Endothelial cell of umbilical vein (primary cell): ENCODE results near the gene TMEM182. TPM values are rescaled to one million over a fixed set of nuclear protein-coding genes. Genes with fewer than 3 reads are reported as not detected.

Experiments used
- BruUV-seq: library from RNA; stranded (reverse); fragments of 400-500 nt; replicated peaks from 2 replicates; lab custom pipeline; 2021; lab: Mats Ljungman, UMichigan
- CTCF ChIA-PET: fragments of 300-600, 350-600 bp; sonication (Branson Sonifier 250); formaldehyde crosslinking; loops from one replicate; lab custom pipeline; 2021; ENCODE audit warnings: antibody characterized with exemption, inconsistent platforms; lab: Charles Lee
- POLR2A ChIA-PET: fragments of 300-600, 350-600 bp; sonication (Branson Sonifier 250); formaldehyde crosslinking; loops from one replicate; lab custom pipeline; 2021; ENCODE audit warnings: antibody characterized with exemption, inconsistent platforms; lab: Charles Lee
- DNase-seq: peaks from one replicate; pipeline ENCODE4 v3.0.0-alpha.2; 2011; ENCODE audit warnings: low read depth, low spot score
- FAIRE-seq: peaks from 2 replicates; lab custom pipeline; 2011; peaks lifted over from hg19 to GRCh38; lab: Jason Lieb, UNC
- H2AFZ ChIP-seq: 2 replicates; pipeline ENCODE4 v1.6.0; 2012; ENCODE audit warnings: low read depth, low read length, control low read depth, inconsistent platforms
- H3K27ac ChIP-seq: 2 replicates; pipeline ENCODE4 v1.5.1; 2011; ENCODE audit warnings: low read depth, mild to moderate bottlenecking, control low read depth, low read length, moderate library complexity; ENCODE audit not compliant: insufficient read depth
- H3K27me3 ChIP-seq, 2 experiments: 2 replicates each; pipeline versions ENCODE4 v1.6.0 to v1.6.1; 2011; ENCODE audit warnings: low read length in 2 of 2, mixed read lengths in 1 of 2; ENCODE audit not compliant: control insufficient read depth in 2 of 2, insufficient read depth in 2 of 2
- H3K36me3 ChIP-seq, 2 experiments: 2 replicates in 1 of 2; 3 replicates in 1 of 2; pipeline ENCODE4 v1.5.1; 2011; ENCODE audit warnings: low read length in 2 of 2, mild to moderate bottlenecking in 1 of 2, moderate library complexity in 1 of 2; ENCODE audit not compliant: control insufficient read depth in 2 of 2, insufficient read depth in 2 of 2; ENCODE audit errors: extremely low read depth in 1 of 2
- H3K4me1 ChIP-seq: 3 replicates; pipeline ENCODE4 v1.5.1; 2011; ENCODE audit warnings: mild to moderate bottlenecking, low read length; ENCODE audit not compliant: control insufficient read depth, insufficient read depth; ENCODE audit errors: extremely low read depth
- H3K4me2 ChIP-seq: 2 replicates; pipeline ENCODE4 v1.6.1; 2011; ENCODE audit warnings: low read length, control low read depth, mixed read lengths; ENCODE audit not compliant: insufficient read depth
- H3K4me3 ChIP-seq, 3 experiments: fragments of 200-600 bp in 1 of 3; sonication (generic), shearing (Covaris generic) in 1 of 3; replicated peaks in 1 of 3; 2 replicates each; pipeline ENCODE4 v1.5.1; 2011 to 2016; ENCODE audit warnings: control low read depth in 3 of 3, low read length in 3 of 3, mild to moderate bottlenecking in 2 of 3, inconsistent platforms in 1 of 3, low read depth in 1 of 3, moderate library complexity in 1 of 3; ENCODE audit not compliant: insufficient read depth in 1 of 3
- H3K79me2 ChIP-seq: 2 replicates; pipeline ENCODE4 v1.6.0; 2012; ENCODE audit warnings: low read length, inconsistent platforms; ENCODE audit not compliant: control insufficient read depth, insufficient read depth
- H3K9ac ChIP-seq: replicated peaks from 2 replicates; pipeline ENCODE3; 2011; ENCODE audit warnings: low read length, control low read depth; ENCODE audit not compliant: insufficient read depth; ENCODE audit errors: extremely low read depth
- H3K9me1 ChIP-seq: replicated peaks from 3 replicates; pipeline ENCODE4 v1.6.0; 2011; ENCODE audit warnings: mild to moderate bottlenecking, low read length; ENCODE audit not compliant: control insufficient read depth, insufficient read depth; ENCODE audit errors: extremely low read depth
- H3K9me3 ChIP-seq: replicated peaks from 2 replicates; pipeline ENCODE4 v1.5.1; 2012; ENCODE audit warnings: low read length, inconsistent platforms; ENCODE audit not compliant: control insufficient read depth, insufficient read depth
- H4K20me1 ChIP-seq: replicated peaks from 2 replicates; pipeline ENCODE3; 2011; ENCODE audit warnings: mild to moderate bottlenecking, low read length; ENCODE audit not compliant: control insufficient read depth, insufficient read depth; ENCODE audit errors: extremely low read depth
- EZH2 ChIP-seq: IDR thresholded peaks from 2 replicates; pipeline ENCODE4 v1.6.1; 2012; ENCODE audit warnings: borderline replicate concordance, low read depth, mild to moderate bottlenecking, moderate library complexity, low read length, inconsistent platforms; ENCODE audit not compliant: severe bottlenecking
- FOS ChIP-seq: IDR thresholded peaks from 2 replicates; pipeline ENCODE4 v1.6.1; 2011; ENCODE audit warnings: mild to moderate bottlenecking, low read length, moderate library complexity, borderline replicate concordance; ENCODE audit not compliant: insufficient read depth
- GATA2 ChIP-seq: IDR thresholded peaks from 2 replicates; pipeline ENCODE4 v1.7.0; 2011; ENCODE audit warnings: low read depth, mild to moderate bottlenecking, moderate library complexity, mixed read lengths, low read length; ENCODE audit not compliant: insufficient read length, insufficient read depth
- JUN ChIP-seq: IDR thresholded peaks from 2 replicates; pipeline ENCODE4 v1.6.1; 2011; ENCODE audit warnings: borderline replicate concordance, low read depth; ENCODE audit not compliant: insufficient read length, insufficient read depth
- MYC ChIP-seq: IDR thresholded peaks from one replicate; pipeline ENCODE4 v1.6.1; 2011; ENCODE audit warnings: mild to moderate bottlenecking, low read depth, low read length
- POLR2A ChIP-seq: IDR thresholded peaks from 2 replicates; pipeline ENCODE4 v1.6.1; 2012; ENCODE audit warnings: low read depth, mild to moderate bottlenecking, control low read depth, low read length
- POLR2AphosphoS5 ChIP-seq: IDR thresholded peaks from 2 replicates; pipeline ENCODE4 v1.6.1; 2012; ENCODE audit warnings: low read depth, mild to moderate bottlenecking, control low read depth, low read length, moderate library complexity; ENCODE audit not compliant: insufficient read depth
- dilution Hi-C: fragments of 300-500 bp; cut with MboI; formaldehyde crosslinking; loops from one replicate; pipeline ENCODE4 v1.15.0; 2019; ENCODE audit warnings: low sequenced_read_pairs; ENCODE audit not compliant: extremely low pct_ligation_motif_present
- intact Hi-C: fragments of 100-400 bp; cut with micrococcal nuclease; formaldehyde crosslinking; loops from one replicate; pipeline ENCODE4 v1.10.0; 2022
- polyA plus RNA-seq, 4 experiments: library from polyadenylated mRNA; depleted of rRNA in 3 of 4; stranded (reverse) in 3 of 4; unstranded in 1 of 4; fragments of >200 nt; gene quantifications; 2 replicates each; pipeline versions ENCODE4 v1.2.1 to v1.2.3, GENCODE V29; 2011 to 2012; ENCODE audit warnings: missing spikeins in 1 of 4
- total RNA-seq: library from RNA; stranded (reverse); gene quantifications from 2 replicates; pipeline ENCODE4 v1.2.3, GENCODE V29; 2021
- TF ChIP-seq, protein P1 (sequence below): IDR thresholded peaks from 2 replicates; pipeline ENCODE4 v1.6.1; 2011; ENCODE audit not compliant: insufficient read depth, insufficient read length
- TF ChIP-seq, protein P2 (sequence below), 2 donors: IDR thresholded peaks; 1 replicate in 1 of 2; 2 replicates in 1 of 2; pipeline ENCODE4 v1.5.1; 2011; ENCODE audit warnings: low read length in 2 of 2, mild to moderate bottlenecking in 2 of 2, moderate library complexity in 2 of 2, control low read depth in 1 of 2, inconsistent platforms in 1 of 2, low read depth in 1 of 2; ENCODE audit not compliant: insufficient read depth in 1 of 2; ENCODE audit errors: extremely low read depth in 1 of 2

TMEM182 gene
- total and polyA plus RNA-seq, 2 donors (not counting 3 experiments of a cell fraction or from before 2014, with no cell fraction given), result 0.69 to 0.95 TPM

DNA sequence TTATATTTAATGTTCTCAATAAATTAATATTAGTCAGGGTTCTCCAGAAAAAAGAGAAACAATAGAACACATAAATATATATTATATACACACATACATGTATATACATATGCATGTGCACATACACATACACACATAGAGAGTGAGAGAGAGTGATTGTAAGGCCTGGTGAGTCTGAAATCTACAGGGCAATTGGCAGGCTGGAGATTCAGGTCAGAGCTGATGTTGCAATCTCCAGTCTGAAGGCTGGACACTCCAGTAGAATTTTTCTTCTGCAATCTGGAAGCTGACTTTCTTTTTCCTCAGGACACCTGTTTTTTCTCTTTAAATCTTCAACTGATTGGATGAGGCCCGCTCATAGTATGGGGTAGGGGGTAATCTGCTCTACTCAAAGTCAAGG, 3.2 kb downstream of the TMEM182 start:
- CTCF ChIA-PET, result interaction anchor here (0.7 to 8.9 kb wide), 3 partner anchors 13 to 41 kb away, joined by 3 to 86 read pairs (median 26); no protein-coding TSS in a partner anchor
- BruUV-seq, result no TSS peak
- POLR2A ChIA-PET, result interaction anchor here (0.6 kb wide), 1 partner anchor 99 kb away, joined by 5 read pairs; no protein-coding TSS in a partner anchor
- Histone ChIP-seq H3K27ac (no peak overlapping the region), H2AFZ (no peak overlapping the region), H3K9me1 (no peaks in the 10 kb centered on the region), H3K9ac (no peak overlapping the region), H3K27me3 (no peaks in the 10 kb centered on the region), H3K4me1 (no peaks in the 10 kb centered on the region), H3K36me3 (no peaks in the 10 kb centered on the region), H4K20me1 (no peaks in the 10 kb centered on the region), H3K4me2 (no peak overlapping the region), H3K4me3 (no peak overlapping the region), H3K79me2 (no peaks in the 10 kb centered on the region), H3K9me3 (no peaks in the 10 kb centered on the region)
- dilution Hi-C loops (no loop called here), intact Hi-C loops (no loop called here)
- no peak for DNase-seq
- TF ChIP-seq, protein P1, sequence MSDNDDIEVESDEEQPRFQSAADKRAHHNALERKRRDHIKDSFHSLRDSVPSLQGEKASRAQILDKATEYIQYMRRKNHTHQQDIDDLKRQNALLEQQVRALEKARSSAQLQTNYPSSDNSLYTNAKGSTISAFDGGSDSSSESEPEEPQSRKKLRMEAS, result no peak
- TF ChIP-seq POLR2AphosphoS5, result no peak
- TF ChIP-seq POLR2A, result no peak
- no peak for TF ChIP-seq EZH2
- no peak for TF ChIP-seq JUN
- TF ChIP-seq, protein P2, sequence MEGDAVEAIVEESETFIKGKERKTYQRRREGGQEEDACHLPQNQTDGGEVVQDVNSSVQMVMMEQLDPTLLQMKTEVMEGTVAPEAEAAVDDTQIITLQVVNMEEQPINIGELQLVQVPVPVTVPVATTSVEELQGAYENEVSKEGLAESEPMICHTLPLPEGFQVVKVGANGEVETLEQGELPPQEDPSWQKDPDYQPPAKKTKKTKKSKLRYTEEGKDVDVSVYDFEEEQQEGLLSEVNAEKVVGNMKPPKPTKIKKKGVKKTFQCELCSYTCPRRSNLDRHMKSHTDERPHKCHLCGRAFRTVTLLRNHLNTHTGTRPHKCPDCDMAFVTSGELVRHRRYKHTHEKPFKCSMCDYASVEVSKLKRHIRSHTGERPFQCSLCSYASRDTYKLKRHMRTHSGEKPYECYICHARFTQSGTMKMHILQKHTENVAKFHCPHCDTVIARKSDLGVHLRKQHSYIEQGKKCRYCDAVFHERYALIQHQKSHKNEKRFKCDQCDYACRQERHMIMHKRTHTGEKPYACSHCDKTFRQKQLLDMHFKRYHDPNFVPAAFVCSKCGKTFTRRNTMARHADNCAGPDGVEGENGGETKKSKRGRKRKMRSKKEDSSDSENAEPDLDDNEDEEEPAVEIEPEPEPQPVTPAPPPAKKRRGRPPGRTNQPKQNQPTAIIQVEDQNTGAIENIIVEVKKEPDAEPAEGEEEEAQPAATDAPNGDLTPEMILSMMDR (IDR thresholded peaks at IDR 0.05; ENCODE audit: extremely low read depth in 1 of 2, insufficient read depth in 1 of 2, low read depth in 1 of 2, low read length in 2 of 2), result no peak
- no peak for TF ChIP-seq FOS
- no peak for TF ChIP-seq GATA2
- TF ChIP-seq MYC, result no peak
- FAIRE-seq, result no peak
